SHP77 treated with DMSO at 0.1 percent for 48 hours (cell line): Measurements from ENCODE around the gene PSMC3.
A peak's percentile ranks its signal among the peaks of the same experiment; 100 is the strongest.

Experiments used
- DNase-seq: peaks from one replicate; lab custom pipeline; 2025; lab: John Stamatoyannopoulos, UW

PSMC3 gene

GRCh38 chr11:47413908-47414684 lies 12.1 kb downstream of the PSMC3 start:
- DNase-seq: no peak

GRCh38 chr11:47413351-47413750 lies 12.9 kb downstream of the PSMC3 start:
- no peak for DNase-seq

- DNase-seq: no peak
These were observed 14.1 kb downstream of the PSMC3 start for GRCh38 chr11:47411884-47412746.

- no peak for DNase-seq
These were observed 15.6 kb downstream of the PSMC3 start for GRCh38 chr11:47410370-47411264.

- no peak for DNase-seq
These were observed 16.5 kb downstream of the PSMC3 start for GRCh38 chr11:47409440-47410369.

GRCh38 chr11:47408598-47409439 lies 17.4 kb downstream of the PSMC3 start:
- no peak for DNase-seq

- DNase-seq: peak; percentile 85
These were observed 18.3 kb downstream of the PSMC3 start, which contains the start of gene SLC39A13 for GRCh38 chr11:47407746-47408590. Gene SLC39A13, plus strand, starts transcription at chr11:47408590. Its CDS starts 1,505 bp downstream, at chr11:47410095.

- DNase-seq: no peak
These were observed 19.1 kb downstream of the PSMC3 start for GRCh38 chr11:47406896-47407745.

- no peak for DNase-seq
These were observed 22.7 kb downstream of the PSMC3 start for GRCh38 chr11:47403571-47403970.

- DNase-seq: no peak
These were observed 23.1 kb downstream of the PSMC3 start for GRCh38 chr11:47403135-47403534.

GRCh38 chr11:47400768-47401279 lies 25.4 kb downstream of the PSMC3 start:
- no peak for DNase-seq

GRCh38 chr11:47399860-47400767 lies 26.1 kb downstream of the PSMC3 start:
- DNase-seq: no peak

GRCh38 chr11:47398551-47398950 lies 27.7 kb downstream of the PSMC3 start:
- no peak for DNase-seq

- DNase-seq: no peak
These were observed 28.2 kb downstream of the PSMC3 start for GRCh38 chr11:47398011-47398410.

GRCh38 chr11:47396049-47396320 lies 30.3 kb downstream of the PSMC3 start:
- DNase-seq: no peak

GRCh38 chr11:47395223-47396048 lies 30.8 kb downstream of the PSMC3 start:
- no peak for DNase-seq
